OCI-LY1 (cell line): ENCODE measurements around the gene UQCRHL.

Experiments
- H2AFZ ChIP-seq: fragments of 200-600 bp; sonication (generic), shearing (Covaris generic); 2 replicates; pipeline ENCODE4 v1.6.0; 2014; ENCODE audit warnings: antibody characterized with exemption, mild to moderate bottlenecking, low read length
- H3F3A ChIP-seq: fragments of 200-600 bp; sonication (generic), shearing (Covaris generic); 2 replicates; pipeline ENCODE4 v1.6.0; 2014; ENCODE audit warnings: mild to moderate bottlenecking, antibody characterized with exemption, low read length, moderate library complexity; ENCODE audit not compliant: insufficient read depth
- H3K27ac ChIP-seq: fragments of 200-600 bp; sonication (generic); 2 replicates; pipeline ENCODE4 v1.5.1; 2014; ENCODE audit warnings: low read length, mixed run types, mild to moderate bottlenecking, low read depth; ENCODE audit not compliant: poor library complexity, severe bottlenecking
- H3K27me3 ChIP-seq: fragments of 200-600 bp; sonication (generic); 2 replicates; pipeline ENCODE4 v1.6.0; 2014; ENCODE audit warnings: antibody characterized with exemption, mild to moderate bottlenecking, low read length, moderate library complexity; ENCODE audit not compliant: insufficient read depth
- H3K36me3 ChIP-seq: fragments of 200-600 bp; sonication (generic); 2 replicates; pipeline ENCODE4 v1.6.1; 2014; ENCODE audit warnings: mild to moderate bottlenecking, antibody characterized with exemption, low read length, moderate library complexity, mixed read lengths; ENCODE audit not compliant: insufficient read depth
- H3K4me1 ChIP-seq: fragments of 200-600 bp; sonication (generic); 2 replicates; pipeline ENCODE4 v1.5.1; 2014; ENCODE audit warnings: mild to moderate bottlenecking, low read length, moderate library complexity; ENCODE audit not compliant: insufficient read depth, severe bottlenecking
- H3K4me2 ChIP-seq: fragments of 200-600 bp; sonication (generic), shearing (Covaris generic); 2 replicates; pipeline ENCODE4 v1.6.1; 2014; ENCODE audit warnings: low read length
- H3K4me3 ChIP-seq: fragments of 200-600 bp; sonication (generic); 2 replicates; pipeline ENCODE4 v1.5.1; 2014; ENCODE audit warnings: low read length, low read depth, mild to moderate bottlenecking, mixed read lengths; ENCODE audit not compliant: poor library complexity, severe bottlenecking
- H3K79me2 ChIP-seq: fragments of 200-600 bp; shearing (Covaris generic); 2 replicates; pipeline ENCODE4 v1.6.1; 2016; ENCODE audit warnings: mixed run types, low read length, mixed read lengths; ENCODE audit not compliant: insufficient read depth
- H3K9ac ChIP-seq: fragments of 200-600 bp; sonication (generic), shearing (Covaris generic); 2 replicates; pipeline ENCODE4 v1.6.1; 2014; ENCODE audit warnings: mild to moderate bottlenecking, low read length, mixed read lengths
- H3K9me2 ChIP-seq: fragments of 200-600 bp; sonication (generic), shearing (Covaris generic); 2 replicates; pipeline ENCODE4 v1.6.1; 2014; ENCODE audit warnings: low read depth, mild to moderate bottlenecking, low read length, mixed read lengths
- H3K9me3 ChIP-seq: fragments of 200-600 bp; shearing (Covaris generic); 2 replicates; pipeline ENCODE4 v1.6.1; 2014; ENCODE audit warnings: low read length, mixed read lengths
- H4K20me1 ChIP-seq: fragments of 200-600 bp; sonication (generic), shearing (Covaris generic); 2 replicates; pipeline ENCODE4 v1.6.0; 2016; ENCODE audit warnings: mild to moderate bottlenecking, low read length; ENCODE audit not compliant: insufficient read depth
- EZH2 ChIP-seq: fragments of 200-600 bp; sonication (generic), shearing (Covaris generic); IDR thresholded peaks from 2 replicates; pipeline ENCODE4 v1.8.0; 2017; ENCODE audit warnings: borderline replicate concordance, mixed run types, mild to moderate bottlenecking, antibody characterized with exemption, low read length, moderate library complexity, mixed read lengths
- TF ChIP-seq, protein P1 (sequence below): fragments of 200-600 bp; sonication (generic), shearing (Covaris generic); IDR thresholded peaks from 2 replicates; pipeline ENCODE4 v1.5.1; 2017; ENCODE audit warnings: mild to moderate bottlenecking, antibody characterized with exemption, low read length, moderate library complexity, mixed read lengths

Gene UQCRHL

DNA sequence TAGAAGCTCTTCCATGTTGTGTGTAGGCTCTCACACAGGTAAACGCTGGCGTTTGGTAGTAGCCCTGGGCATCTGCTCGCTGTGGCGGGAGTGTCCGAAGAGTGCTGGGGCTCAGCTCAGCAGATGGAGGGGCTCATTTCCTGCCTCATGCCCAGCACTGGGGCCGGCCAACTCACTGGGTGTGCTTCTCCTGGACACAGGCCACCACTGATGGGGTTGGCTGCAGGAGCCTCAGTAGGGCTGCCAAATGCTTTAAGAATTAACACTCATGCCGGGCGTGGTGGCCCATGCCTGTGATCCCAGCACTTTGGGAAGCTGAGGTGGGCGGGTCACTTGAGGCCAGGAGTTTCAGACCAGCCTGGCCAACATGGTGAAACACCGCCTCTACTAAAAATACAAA lies 20.9 kb downstream of the UQCRHL start:
- H3K27ac ChIP-seq: no peak overlapping the region
- H3K79me2 ChIP-seq: no peaks in the 10 kb centered on the region
- no peaks in the 10 kb centered on the region for H3K9me3 ChIP-seq
- no peaks in the 10 kb centered on the region for H3K9me2 ChIP-seq
- H4K20me1 ChIP-seq: no peaks in the 10 kb centered on the region
- no peak for TF ChIP-seq EZH2
- TF ChIP-seq, protein P1, sequence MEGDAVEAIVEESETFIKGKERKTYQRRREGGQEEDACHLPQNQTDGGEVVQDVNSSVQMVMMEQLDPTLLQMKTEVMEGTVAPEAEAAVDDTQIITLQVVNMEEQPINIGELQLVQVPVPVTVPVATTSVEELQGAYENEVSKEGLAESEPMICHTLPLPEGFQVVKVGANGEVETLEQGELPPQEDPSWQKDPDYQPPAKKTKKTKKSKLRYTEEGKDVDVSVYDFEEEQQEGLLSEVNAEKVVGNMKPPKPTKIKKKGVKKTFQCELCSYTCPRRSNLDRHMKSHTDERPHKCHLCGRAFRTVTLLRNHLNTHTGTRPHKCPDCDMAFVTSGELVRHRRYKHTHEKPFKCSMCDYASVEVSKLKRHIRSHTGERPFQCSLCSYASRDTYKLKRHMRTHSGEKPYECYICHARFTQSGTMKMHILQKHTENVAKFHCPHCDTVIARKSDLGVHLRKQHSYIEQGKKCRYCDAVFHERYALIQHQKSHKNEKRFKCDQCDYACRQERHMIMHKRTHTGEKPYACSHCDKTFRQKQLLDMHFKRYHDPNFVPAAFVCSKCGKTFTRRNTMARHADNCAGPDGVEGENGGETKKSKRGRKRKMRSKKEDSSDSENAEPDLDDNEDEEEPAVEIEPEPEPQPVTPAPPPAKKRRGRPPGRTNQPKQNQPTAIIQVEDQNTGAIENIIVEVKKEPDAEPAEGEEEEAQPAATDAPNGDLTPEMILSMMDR: no peak
- H3K27me3 ChIP-seq: no peaks in the 10 kb centered on the region
- H3K4me3 ChIP-seq: no peak overlapping the region
- H3K4me1 ChIP-seq: no peaks in the 10 kb centered on the region
- no peak overlapping the region for H3K9ac ChIP-seq
- no peak overlapping the region for H2AFZ ChIP-seq
- H3K4me2 ChIP-seq: no peak overlapping the region
- H3F3A ChIP-seq: no peaks in the 10 kb centered on the region
- no peaks in the 10 kb centered on the region for H3K36me3 ChIP-seq

DNA sequence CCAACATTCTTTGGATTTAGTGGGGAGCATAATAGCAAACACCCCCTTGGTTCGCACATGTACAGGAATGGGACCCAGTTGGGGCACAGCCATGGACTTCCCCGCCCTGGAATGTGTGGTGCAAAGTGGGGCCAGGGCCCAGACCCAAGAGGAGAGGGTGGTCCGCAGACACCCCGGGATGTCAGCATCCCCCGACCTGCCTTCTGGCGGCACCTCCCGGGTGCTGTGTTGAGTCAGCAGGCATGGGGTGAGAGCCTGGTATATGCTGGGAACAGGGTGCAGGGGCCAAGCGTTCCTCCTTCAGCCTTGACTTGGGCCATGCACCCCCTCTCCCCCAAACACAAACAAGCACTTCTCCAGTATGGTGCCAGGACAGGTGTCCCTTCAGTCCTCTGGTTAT lies 21.8 kb downstream of the UQCRHL start:
- H2AFZ ChIP-seq: no peak overlapping the region

DNA sequence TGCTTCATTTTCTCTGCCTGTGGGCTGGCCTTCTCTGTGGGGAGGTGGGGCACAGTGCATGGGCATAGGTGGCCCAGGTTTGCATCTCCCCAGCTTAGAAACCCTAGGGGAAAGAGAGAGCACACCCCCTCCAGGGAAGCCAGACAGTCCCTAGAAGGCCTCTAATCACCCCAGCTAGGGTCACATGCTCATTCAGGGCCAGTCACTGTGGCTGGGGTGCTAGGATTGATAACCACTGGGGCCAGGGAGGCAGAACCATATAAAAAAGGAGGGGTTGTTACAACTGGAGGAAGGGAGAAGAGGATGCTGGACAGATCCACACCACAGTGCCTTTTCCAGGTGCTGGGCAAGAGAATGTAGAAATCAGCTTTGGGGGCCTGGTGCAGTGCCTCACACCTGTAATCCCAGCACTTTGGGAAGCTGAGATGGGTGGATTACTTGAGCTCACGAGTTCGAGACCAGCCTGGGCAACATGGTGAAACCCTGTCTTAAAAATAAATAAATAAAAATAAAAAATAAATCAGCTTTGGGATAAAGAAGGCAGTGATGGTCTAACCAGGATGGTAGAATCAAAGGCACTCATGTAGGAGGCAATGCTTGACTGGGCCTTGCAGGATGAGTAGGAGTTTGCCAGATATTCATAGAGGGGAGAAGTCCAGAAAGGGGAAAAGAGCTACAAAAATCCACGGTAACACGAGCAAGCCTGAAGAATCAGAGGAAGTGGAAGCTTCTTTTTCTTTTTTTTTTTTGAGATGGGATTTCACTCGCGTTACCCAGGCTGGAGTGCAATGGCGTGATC lies 29.3 kb downstream of the UQCRHL start:
- no peak overlapping the region for H3K27ac ChIP-seq
- TF ChIP-seq, protein P1: no peak
- no peaks in the 10 kb centered on the region for H3K79me2 ChIP-seq
- H3K9me3 ChIP-seq: no peaks in the 10 kb centered on the region
- no peak overlapping the region for H3K4me3 ChIP-seq
- H2AFZ ChIP-seq: no peak overlapping the region
- no peaks in the 10 kb centered on the region for H3K36me3 ChIP-seq
- H3K9me2 ChIP-seq: no peaks in the 10 kb centered on the region
- H3K4me1 ChIP-seq: no peaks in the 10 kb centered on the region
- no peaks in the 10 kb centered on the region; the same call in 1 of the 2 replicates for H3K27me3 ChIP-seq
- H3F3A ChIP-seq: no peaks in the 10 kb centered on the region
- H4K20me1 ChIP-seq: no peaks in the 10 kb centered on the region
- H3K9ac ChIP-seq: no peak overlapping the region
- no peak overlapping the region for H3K4me2 ChIP-seq

More for the DNA sequence above, 21.8 kb downstream of the UQCRHL start:
- Histone ChIP-seq H3K4me1 (no peaks in the 10 kb centered on the region), H3K79me2 (no peaks in the 10 kb centered on the region), H3K9me3 (no peaks in the 10 kb centered on the region), H3K27me3 (no peaks in the 10 kb centered on the region), H4K20me1 (no peaks in the 10 kb centered on the region), H3F3A (no peaks in the 10 kb centered on the region), H3K4me2 (no peak overlapping the region), H3K9ac (no peak overlapping the region), H3K4me3 (no peak overlapping the region), H3K9me2 (no peaks in the 10 kb centered on the region), H3K27ac (no peak overlapping the region), H3K36me3 (no peaks in the 10 kb centered on the region)
- TF ChIP-seq, protein P1: no peak
- no peak for TF ChIP-seq EZH2
